ENCODE measurements around the gene KMT5C. TPM values are rescaled to one million over a fixed set of nuclear protein-coding genes. Genes with fewer than 3 reads are reported as not detected.

The KMT5C gene
- total and polyA plus RNA-seq, 10 of the 15 experiments (the other 5 are each of a cell fraction or from before 2014, with no cell fraction given), result 0.20 to 15.8 (median 4.3) TPM; not detected in 1

DNA sequence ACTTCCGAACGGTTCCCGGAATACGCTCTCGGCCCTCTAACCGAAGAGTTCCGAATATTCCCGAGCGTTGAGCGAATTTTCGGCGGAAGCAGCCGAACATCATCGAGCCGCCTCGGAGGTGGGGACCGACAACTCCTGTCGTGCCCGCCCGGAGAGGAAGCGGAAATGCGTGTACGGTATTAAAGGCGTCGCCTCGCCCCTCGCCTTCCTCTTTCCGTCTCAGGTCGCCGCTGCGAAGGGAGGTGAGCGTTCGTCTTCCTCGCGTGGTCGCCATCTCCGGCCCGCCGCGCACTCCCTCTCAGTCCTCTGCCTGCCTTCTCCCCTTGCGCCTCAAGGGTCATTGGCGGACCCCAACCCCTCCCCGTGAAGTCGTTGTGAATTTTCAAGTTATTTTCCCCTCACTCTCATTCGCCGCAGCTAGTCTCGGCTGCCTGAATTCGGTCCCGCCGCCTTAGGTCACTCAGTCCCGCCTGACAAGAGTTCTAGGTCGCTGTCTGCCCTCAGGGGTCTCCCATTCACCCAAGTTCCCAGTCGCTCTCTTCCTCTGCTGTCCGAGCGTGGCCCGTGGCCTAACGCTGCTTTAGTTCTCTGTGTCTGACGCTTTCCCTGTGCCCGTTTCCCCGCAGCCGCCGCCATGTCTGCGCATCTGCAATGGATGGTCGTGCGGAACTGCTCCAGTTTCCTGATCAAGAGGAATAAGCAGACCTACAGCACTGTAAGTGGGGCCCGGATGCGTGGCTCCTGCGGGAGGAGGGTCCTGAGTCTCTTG is 46.2 kb downstream of the KMT5C start, which contains the start of gene RPL28 (continued):
- no peak for TF ChIP-seq FOXM1 (IDR thresholded peaks at IDR 0.05; ENCODE audit: low read depth, low read length)
- no peak for TF ChIP-seq SUZ12 (IDR thresholded peaks at IDR 0.05; ENCODE audit: unreplicated experiment)
- 0 out of 2 replicates have a peak, but pooled peaks have one; percentile 20 for TF ChIP-seq NR2F1 (conservative IDR thresholded peaks at IDR 0.05)
- no peak for TF ChIP-seq MTA2 (IDR thresholded peaks at IDR 0.05; ENCODE audit: low read depth)
- TF ChIP-seq HCFC1 (IDR thresholded peaks at IDR 0.05; ENCODE audit: low read length), result peak; percentile 67
- no peak for TF ChIP-seq RAD51 (IDR thresholded peaks at IDR 0.05)
- TF ChIP-seq WRNIP1 (IDR thresholded peaks at IDR 0.05; ENCODE audit: borderline replicate concordance, low read depth, low read length), result peak; percentile 90; the same call in 1 of the 2 replicates
- TF ChIP-seq EZH2 (IDR thresholded peaks at IDR 0.05; ENCODE audit: borderline replicate concordance, control insufficient read depth, low read depth, low read length), result no peak
- TF ChIP-seq POU2F2 (IDR thresholded peaks at IDR 0.05; ENCODE audit: borderline replicate concordance, low read depth, low read length), result peak; percentile 97
- TF ChIP-seq ZNF384 (IDR thresholded peaks at IDR 0.05; ENCODE audit: borderline replicate concordance, low read depth, low read length), result no peak
- TF ChIP-seq IKZF2 (IDR thresholded peaks at IDR 0.05), result no peak
- TF ChIP-seq DPF2 (IDR thresholded peaks at IDR 0.05), result no peak
- peak; percentile 90; the same call in 1 of the 2 replicates for TF ChIP-seq CBFB (IDR thresholded peaks at IDR 0.05; ENCODE audit: low read depth)
- peak; percentile 70 for TF ChIP-seq CREM (IDR thresholded peaks at IDR 0.05; ENCODE audit: low read depth)
- no peak for TF ChIP-seq RBBP5 (conservative IDR thresholded peaks at IDR 0.05)
